ENCODE data around the gene KRT79.

GRCh38 chr12:52799505-52800211 is 34.5 kb downstream of the KRT79 start:
- TF ChIP-seq CTCF (IDR thresholded peaks at IDR 0.05): no peak
- no peak for TF ChIP-seq JUND (IDR thresholded peaks at IDR 0.05)
- no peak for TF ChIP-seq EP300 (IDR thresholded peaks at IDR 0.05; ENCODE audit: borderline replicate concordance in 1 of 2, low read depth in 1 of 2, low read length in 1 of 2)

All from SK-N-SH (cell line).